Medulla oblongata (tissue), 1 donor: Measurements from ENCODE around the gene HOXD9.

Experiments used
- DNase-seq: peaks from one replicate; pipeline ENCODE4 v3.0.0-alpha.2; 2015; ENCODE audit errors: extremely low spot score

The HOXD9 gene

GRCh38 chr2:176165370-176166050 lies 43.0 kb downstream of the HOXD9 start:
- peak; percentile 50 for DNase-seq

- no peak for DNase-seq
Observed at GRCh38 chr2:176166272-176166671, 43.8 kb downstream of the HOXD9 start.

GRCh38 chr2:176167398-176167797 lies 44.9 kb downstream of the HOXD9 start:
- no peak for DNase-seq

GRCh38 chr2:176169181-176169580 lies 46.7 kb downstream of the HOXD9 start:
- DNase-seq, result no peak

- DNase-seq, result no peak
Observed at GRCh38 chr2:176169711-176170110, 47.2 kb downstream of the HOXD9 start.

GRCh38 chr2:176170602-176171305 lies 48.2 kb downstream of the HOXD9 start:
- no peak for DNase-seq

- no peak for DNase-seq
Observed at GRCh38 chr2:176171351-176172006, 49.0 kb downstream of the HOXD9 start.

GRCh38 chr2:176172007-176172894 lies 49.7 kb downstream of the HOXD9 start:
- no peak for DNase-seq

GRCh38 chr2:176172895-176173566 lies 50.5 kb downstream of the HOXD9 start:
- DNase-seq, result no peak

GRCh38 chr2:176173567-176174381 lies 51.3 kb downstream of the HOXD9 start:
- DNase-seq, result no peak

GRCh38 chr2:176174382-176174823 lies 51.9 kb downstream of the HOXD9 start:
- peak; percentile 78 for DNase-seq
